IPS DF 4.7 (cell line): Measurements from ENCODE around the gene SOCS2.
A peak's percentile ranks its signal among the peaks of the same experiment; 100 is the strongest.
"Not testable (repeated sequence)": the region's sequence is repeated elsewhere in the genome, so short reads cannot be mapped to it uniquely, and the experiment has no call there.

Experiments used
- DNase-seq: peaks from one replicate; pipeline ENCODE4 v3.0.0-alpha.2; 2013; ENCODE audit warnings: low spot score; ENCODE audit errors: extremely low read depth

The SOCS2 gene, protein sequence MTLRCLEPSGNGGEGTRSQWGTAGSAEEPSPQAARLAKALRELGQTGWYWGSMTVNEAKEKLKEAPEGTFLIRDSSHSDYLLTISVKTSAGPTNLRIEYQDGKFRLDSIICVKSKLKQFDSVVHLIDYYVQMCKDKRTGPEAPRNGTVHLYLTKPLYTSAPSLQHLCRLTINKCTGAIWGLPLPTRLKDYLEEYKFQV

DNA sequence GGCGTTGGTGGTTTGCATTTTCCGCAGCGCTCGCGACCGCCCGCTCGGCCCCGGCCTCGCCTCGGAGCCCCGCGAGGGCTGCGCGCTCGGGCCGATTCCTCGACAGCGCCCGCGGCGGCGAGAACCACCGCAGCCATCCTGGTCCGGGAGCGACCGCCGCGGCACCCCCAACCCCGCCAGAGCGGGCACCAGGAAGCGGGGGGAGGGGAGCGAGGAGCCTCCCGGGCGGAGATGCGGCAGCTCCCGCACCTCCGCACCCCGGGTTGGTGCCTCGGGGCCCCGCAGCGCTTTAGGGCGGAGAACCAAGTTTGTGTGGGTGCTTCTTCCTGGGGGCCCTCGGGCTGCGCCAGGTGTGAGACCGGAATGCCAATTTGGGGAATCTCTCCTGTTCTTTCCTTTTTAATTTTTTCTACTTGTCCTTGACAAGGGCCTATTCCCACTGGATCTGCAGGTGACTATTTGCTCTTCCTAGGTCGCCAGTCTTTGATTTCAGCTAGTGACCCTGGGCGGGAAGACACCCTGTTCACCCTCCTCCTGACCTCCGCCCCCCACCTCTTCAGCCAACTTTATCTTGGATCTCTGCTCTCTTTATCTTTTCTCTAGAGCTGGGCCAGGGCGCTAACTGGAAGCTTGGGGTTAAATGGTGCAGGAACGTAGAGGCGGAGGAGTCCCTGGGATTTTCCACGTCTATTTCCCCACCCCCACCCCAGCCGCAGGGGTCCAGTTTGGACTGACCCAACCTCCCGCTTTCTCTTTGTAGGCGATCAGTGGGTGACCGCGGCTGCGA, at the start of gene SOCS2:
SOCS2 (plus strand) TSS at position 751 of the 787 bp plus-strand sequence. CDS start 223 bp downstream, outside the sequence.
- no peak for DNase-seq

GRCh38 chr12:93524386-93525133, 47.9 kb upstream of the SOCS2 start:
- no peak for DNase-seq

DNA sequence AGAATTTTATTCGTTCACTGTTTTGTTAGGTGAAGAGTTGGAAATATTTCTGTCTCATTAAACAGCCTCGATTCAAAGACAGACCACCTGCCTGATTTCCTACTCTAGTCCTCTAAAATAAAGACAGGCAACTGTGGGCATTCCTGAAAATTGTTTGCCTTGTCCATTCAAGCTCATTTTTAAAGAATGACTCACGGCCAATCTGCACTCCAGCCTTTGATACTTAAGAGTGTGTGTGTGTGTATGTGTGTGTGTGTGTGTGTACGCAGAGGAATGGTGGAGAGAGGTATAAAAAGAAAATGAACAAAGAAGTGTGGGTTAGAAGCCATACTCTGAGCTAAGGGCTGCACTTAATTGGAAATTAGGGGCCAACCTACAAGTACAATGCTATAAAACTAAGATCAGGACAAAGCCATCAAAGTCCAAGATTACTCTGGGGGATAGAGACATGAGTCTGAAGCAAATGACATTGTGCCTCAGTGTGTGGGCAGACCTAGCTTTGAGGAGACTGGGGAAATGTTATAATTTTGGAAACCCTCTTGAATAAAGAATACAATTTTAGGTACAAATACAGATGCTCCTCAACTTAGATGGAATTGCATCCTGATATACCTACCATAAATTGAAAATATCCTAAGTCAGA, 45.6 kb upstream of the SOCS2 start:
- DNase-seq: no peak

DNA sequence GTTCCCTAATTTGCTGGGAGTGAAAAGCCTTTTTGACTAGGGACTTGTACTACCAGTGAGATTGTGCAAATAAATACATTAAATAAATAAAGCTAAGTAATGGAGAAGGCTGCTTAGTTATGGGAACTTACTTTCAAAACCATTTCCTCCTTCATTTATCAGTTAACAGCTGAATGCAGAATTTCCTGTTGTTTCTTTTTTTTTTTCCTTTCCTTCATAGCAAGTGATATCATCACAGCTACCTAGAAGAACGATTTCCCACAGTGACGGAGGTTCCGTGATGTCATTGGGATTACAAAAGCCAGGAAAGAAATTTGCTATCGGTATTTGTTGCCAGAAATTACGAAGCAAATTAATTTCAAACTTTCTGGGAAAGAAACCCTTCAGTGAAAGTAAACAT, 42.1 kb upstream of the SOCS2 start:
- DNase-seq: no peak

DNA sequence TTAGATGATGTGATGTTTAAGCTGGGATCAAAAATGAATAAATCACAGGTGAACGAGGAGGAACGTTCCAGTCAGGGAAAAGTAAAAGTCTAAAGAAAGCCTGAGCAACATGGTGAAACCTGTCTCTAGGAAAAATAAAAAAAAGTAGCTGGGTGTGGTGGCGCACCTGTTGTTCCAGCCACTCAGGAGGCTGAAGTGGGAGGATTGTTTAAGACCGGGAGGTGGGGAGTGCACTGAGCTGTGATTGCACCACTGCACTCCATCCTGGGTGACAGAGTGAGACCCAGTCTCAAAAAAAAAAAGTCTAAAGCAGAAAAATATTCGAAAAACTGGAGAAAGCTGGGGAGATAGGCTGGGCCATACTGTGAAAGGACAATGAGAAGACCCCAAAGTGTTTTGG, 39.2 kb upstream of the SOCS2 start:
- DNase-seq: no peak

DNA sequence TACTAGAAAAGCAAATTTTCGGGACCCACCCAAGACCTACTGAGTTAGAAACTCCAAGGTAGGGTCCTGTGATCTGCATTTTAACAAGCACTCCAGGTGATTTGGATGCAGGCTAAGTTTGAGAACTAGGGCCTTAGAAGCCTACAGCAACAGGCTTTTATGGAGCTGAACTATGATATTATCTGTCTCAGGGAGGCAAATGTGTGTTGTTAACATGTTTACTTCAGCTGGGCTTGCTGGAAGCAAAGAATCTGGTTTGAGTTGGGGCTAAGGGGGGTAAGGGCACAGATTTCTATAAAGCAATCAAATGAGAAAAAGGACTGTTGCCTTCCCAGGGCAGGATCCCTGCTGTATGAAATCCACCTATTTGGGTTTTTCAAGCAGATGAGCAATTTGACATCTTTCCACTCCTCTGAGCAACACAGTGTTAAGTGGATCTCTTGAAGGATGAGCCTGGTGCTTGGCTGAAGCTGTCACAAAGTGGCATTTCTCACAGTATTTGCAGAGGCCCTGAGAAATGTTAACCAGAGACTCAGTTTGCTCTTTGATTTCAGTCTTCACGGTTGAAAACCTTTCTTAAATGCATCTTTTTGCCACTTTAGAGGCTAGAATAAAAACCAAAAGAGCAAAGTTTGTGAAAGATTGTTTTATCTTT, 36.2 kb upstream of the SOCS2 start:
- DNase-seq: no peak

DNA sequence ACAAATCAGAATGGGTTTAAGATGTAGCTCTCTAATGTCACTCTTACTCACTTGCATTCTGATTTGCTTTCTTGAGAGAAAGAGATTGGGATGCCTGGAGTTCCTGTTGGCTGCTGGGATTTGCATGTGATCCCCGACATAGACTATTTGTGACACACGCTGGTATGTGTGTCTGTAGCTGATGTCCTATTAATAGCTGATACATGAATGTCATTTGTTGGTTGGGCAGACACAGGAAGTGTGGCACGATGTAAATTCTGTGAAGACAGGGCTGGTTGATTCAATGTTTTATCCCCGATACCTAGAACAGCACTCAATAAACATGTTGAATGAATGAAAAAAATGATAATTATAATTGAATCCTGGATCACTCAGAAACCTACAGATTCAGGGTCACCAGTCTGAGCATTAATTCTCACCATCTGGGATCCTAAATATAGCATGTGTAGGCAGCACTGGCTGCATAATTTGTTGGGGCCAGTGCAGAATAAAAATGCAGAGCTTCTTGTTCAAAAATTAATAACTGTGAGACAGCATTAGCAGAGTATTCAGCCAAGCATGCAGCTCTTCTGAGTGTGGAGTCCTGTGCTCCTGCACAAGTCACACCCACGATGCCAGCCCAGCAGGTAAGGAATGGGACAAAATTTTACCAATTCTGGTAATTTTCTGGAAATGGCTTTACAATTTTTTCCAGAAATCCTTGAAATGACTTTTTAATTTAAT, 35.5 kb upstream of the SOCS2 start:
- no peak for DNase-seq

DNA sequence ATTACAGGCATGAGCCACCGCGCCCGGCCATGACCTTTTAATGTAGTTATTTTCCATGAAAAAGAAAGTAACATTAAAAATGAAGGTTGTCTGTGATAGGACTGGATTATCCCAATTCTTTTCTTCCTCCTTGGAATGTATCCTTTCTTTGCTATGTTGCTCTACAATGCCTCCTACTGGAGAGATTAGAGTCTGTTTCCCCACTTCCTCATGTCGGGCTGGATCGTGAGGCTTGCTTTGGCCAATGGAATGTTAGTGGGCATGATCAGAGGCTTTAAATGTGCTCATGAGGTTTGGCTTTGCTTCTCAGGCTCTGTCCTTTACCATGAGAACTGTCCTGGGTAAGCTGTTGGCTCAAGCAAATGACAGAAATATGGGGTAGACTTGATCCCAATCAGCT, 34.7 kb upstream of the SOCS2 start:
- DNase-seq: peak; percentile 16

GRCh38 chr12:93539821-93540220, 32.7 kb upstream of the SOCS2 start:
- no peak for DNase-seq

- no peak for DNase-seq
Measured at GRCh38 chr12:93540466-93540865, 32.0 kb upstream of the SOCS2 start.

DNA sequence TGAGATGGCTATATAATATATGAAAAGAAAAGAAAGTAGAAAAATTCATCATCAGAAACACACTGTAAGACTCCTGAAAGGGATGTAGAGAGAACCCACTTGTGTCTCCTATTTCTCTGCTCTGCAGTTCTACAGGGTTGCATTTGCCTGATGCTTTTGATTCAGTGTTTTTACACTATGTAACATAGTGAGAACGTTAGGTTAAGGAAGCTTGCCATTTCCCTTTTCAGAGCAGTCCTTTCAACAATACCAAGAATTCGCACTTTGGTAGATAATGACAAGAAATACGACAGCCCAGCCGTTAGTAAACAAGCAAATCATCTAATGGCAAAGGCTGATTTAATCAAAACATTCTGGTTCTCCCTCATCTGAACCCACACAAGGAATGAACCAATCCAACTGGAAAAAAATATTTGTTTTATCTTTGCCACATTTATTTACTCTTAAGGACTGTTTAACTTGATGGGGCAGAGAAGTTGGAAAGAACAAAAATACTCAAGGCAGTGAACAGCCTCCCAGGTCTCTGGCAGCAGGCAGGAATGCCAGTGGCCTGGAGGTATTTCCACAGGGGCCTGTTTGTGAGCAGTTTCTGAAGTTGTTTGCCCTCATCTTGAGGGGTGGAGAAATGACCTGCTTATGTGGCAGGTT, 30.8 kb upstream of the SOCS2 start:
- no peak for DNase-seq

DNA sequence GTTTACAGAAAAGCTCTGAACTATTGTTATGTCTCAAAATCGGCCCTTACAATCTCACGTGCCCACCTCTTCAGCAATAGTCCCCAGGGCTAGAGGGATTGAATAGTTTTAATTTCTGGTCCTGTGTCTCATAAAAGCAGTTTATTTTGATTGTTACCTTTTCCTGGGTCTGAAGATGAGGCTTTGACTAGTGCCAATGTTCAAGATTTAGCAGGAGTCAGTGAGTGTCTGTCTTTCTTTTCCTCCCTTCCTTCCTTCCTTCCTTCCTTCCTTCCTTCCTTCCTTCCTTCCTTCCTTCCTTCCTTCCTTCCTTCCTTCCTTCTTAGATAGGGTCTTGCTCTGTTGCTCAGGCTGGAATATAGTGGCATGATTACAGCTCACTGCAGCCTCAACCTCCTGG, 24.7 kb upstream of the SOCS2 start:
- no peak for DNase-seq

DNA sequence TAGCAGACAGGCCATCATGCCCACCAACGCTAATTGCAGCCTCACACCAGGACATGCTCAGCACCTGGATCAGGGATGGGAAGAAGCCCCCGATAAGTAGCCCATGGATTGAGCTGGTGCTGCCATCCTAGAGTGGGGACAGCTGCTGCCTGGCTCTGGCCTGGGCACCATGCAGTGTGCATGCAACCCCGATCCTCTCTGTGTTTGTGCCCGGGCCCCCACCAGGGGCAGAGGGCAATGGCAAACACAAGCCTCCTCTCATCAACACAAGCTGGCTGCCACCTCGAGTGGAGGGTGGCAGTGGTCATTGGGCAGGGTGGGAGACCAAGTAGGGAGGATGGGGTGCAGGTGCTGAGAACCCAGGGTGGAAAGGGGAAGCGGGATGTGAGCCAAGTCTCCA, 23.3 kb upstream of the SOCS2 start:
- no peak for DNase-seq

DNA sequence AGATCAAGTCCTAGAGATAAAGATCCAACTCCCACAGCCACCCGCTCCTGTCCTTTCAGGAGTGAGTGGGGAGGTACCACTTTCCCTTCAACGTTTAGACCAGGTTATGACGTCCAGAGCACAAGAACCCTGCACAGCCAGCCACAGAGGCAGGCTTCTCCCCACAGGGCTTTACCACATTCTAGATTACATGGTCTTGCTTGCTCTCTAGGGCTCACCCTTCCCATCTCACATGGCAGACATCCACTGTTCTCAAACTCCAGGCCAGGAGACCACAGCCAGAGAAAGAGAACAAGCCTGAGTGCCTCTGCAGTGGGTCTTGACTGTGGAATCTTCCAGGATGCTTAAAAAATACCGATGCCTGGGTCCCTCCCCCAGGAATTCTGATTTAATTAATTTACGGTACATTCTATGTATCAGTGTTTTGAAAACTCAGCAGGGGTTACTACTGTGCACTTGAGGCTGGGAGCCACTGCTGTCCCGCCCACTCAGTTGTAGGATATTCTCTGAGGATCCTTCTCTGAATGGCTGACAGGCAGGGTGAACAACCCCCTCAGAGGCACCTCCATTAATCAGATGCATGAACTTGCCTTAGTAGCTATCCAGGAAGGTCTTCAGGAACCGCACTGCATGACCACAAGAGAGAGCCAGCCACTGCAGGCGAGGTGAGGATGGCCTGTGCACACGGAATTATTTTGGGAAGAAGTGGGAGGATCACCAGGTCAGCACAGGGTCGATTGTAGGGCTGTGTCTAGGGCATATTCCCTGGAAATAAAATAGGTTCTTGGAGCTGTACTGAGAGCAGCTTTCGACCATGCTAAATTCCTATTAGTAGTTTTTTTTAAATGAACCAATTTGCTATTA, 21.5 kb upstream of the SOCS2 start:
- no peak for DNase-seq

DNA sequence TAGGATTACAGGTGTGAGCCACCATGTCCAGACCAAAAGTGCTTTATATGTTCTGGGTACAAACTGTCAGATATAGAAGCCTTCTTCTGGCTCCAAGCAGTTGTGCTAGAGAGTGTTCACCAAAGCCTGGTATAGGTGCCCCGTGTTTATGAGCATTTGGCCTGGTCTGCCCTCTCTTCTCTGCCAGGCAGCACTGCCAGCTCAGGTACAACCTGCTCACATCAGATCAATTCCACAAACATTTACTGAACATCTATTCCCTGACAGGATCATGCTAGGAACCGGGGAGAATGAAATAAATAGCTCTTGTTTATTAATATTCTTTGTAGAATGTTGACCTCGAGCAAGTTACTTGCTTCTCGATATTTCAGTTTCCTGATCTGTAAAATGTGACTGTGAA, 20.0 kb upstream of the SOCS2 start:
- no peak for DNase-seq

- DNase-seq: not testable (repeated sequence)
Measured at GRCh38 chr12:93557879-93558278, 14.6 kb upstream of the SOCS2 start.

GRCh38 chr12:93558685-93559084, 13.8 kb upstream of the SOCS2 start:
- DNase-seq: not testable (repeated sequence)

DNA sequence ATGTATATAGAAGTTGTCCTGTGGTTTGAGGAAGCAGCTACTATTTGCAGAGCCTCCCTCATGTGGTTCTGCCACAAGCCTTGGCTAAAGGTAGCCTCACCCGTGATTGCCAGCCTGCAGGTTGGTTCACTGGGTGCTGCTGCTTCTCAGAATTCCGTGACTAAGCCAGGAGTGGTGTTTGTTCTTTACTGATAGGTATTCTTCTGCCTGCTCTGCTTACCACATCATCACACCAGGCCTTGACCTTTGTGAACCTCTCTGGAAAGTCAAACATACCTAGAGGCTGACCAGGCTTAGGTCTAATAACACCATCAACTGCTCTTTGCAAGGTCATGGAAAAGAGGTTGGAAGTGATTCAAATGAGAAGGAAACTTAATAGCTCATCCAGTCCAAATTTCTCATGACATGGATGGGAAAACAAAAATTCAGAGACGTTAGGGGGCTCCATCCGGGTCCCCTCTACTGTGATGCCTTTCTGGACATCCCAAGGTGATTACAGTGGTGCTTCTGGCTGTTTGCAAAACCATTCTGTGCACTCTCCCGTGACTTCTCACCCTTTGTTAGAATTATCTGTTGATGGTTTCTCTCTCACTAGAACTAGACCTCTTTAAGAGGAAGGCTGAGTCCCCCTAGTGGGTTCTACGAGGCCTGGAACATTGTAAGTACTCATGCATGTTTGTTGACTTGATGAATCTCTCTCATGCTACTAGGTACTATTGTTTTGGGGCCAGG, 8.5 kb upstream of the SOCS2 start:
- no peak for DNase-seq

- no peak for DNase-seq
Measured at GRCh38 chr12:93565760-93566159, 6.7 kb upstream of the SOCS2 start.
